ENCODE data around the gene FCMR.

Gene FCMR

DNA sequence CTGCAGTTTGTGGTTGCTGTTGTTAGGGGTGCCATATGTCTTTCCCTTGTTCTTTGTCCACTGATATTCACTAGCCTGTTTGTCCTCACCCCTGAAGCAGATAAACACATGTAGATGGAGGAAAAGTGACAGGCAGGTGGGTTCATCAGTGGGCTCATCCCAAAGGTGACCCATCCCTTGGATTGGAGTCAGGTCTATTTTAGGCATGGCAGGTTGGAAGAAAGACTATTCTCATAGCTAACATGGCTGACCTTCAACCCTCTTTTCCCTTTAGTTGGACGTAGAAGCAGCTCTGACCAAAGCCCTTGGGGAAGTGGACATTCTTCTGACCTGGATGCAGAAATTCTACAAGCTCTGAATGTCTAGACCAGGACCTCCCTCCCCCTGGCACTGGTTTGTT lies 19.0 kb downstream of the FCMR start:
- Histone ChIP-seq H3K27ac (ENCODE audit: low read depth, low read length) (no peak overlapping the region), H3K79me2 (ENCODE audit: control insufficient read depth, low read length) (no peaks in the 10 kb centered on the region), H3K4me2 (ENCODE audit: low read length) (no peak overlapping the region), H3K36me3 (ENCODE audit: control insufficient read depth, low read length) (no peaks in the 10 kb centered on the region), H3K27me3 (ENCODE audit: control insufficient read depth, low read length) (peaks cover 21% of the 10 kb centered on the region), H4K20me1 (ENCODE audit: control insufficient read depth, insufficient read depth, low read depth, low read length) (no peaks in the 10 kb centered on the region), H3F3A (ENCODE audit: control insufficient read depth, insufficient read depth) (no peaks in the 10 kb centered on the region), H3K4me3 (ENCODE audit: low read length) (no peak overlapping the region), H3K9me3 (ENCODE audit: control insufficient read depth, insufficient read depth, low read length) (no peaks in the 10 kb centered on the region), H3K9me2 (replicated peaks; ENCODE audit: control insufficient read depth, low read length) (no peaks in the 10 kb centered on the region), H3K4me1 (ENCODE audit: control insufficient read depth, low read length) (peaks cover 2% of the 10 kb centered on the region; the same call in 1 of the 2 replicates)
- TF ChIP-seq EZH2phosphoT487 (IDR thresholded peaks at IDR 0.05; ENCODE audit: borderline replicate concordance, low read length), result no peak
- no peak for TF ChIP-seq CTCF (IDR thresholded peaks at IDR 0.05; ENCODE audit: low read depth, low read length, poor library complexity, severe bottlenecking)

DNA sequence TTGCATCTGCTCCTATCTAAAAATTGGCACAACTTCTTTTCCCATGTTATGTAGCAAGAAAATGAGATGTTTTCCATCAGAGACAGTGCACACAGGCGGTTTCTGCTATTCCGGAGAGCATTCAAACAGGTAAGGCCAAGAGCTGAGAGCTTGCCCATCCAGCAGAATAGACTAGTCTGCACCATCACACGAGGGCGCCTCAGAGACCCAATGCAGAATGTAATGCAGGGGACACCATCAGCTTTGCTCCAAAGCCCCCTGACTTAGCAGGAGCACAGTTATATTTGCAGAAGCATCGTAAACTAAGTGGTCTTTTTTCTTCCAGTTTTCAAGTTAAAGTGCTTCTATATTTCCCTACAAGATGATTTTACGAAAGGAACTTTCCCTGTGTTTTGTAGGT lies 19.8 kb downstream of the FCMR start:
- Histone ChIP-seq H3K27me3 (ENCODE audit: control insufficient read depth, low read length) (peaks cover 21% of the 10 kb centered on the region), H3K4me3 (ENCODE audit: low read length) (no peak overlapping the region), H3K27ac (ENCODE audit: low read depth, low read length) (no peak overlapping the region), H3K9me3 (ENCODE audit: control insufficient read depth, insufficient read depth, low read length) (no peaks in the 10 kb centered on the region), H3K4me1 (ENCODE audit: control insufficient read depth, low read length) (peaks cover 2% of the 10 kb centered on the region; the same call in 1 of the 2 replicates), H3K9me2 (replicated peaks; ENCODE audit: control insufficient read depth, low read length) (no peaks in the 10 kb centered on the region), H3F3A (ENCODE audit: control insufficient read depth, insufficient read depth) (no peaks in the 10 kb centered on the region), H3K36me3 (ENCODE audit: control insufficient read depth, low read length) (no peaks in the 10 kb centered on the region), H3K4me2 (ENCODE audit: low read length) (no peak overlapping the region), H4K20me1 (ENCODE audit: control insufficient read depth, insufficient read depth, low read depth, low read length) (no peaks in the 10 kb centered on the region), H3K79me2 (ENCODE audit: control insufficient read depth, low read length) (no peaks in the 10 kb centered on the region)
- TF ChIP-seq CTCF (IDR thresholded peaks at IDR 0.05; ENCODE audit: low read depth, low read length, poor library complexity, severe bottlenecking), result no peak
- TF ChIP-seq EZH2phosphoT487 (IDR thresholded peaks at IDR 0.05; ENCODE audit: borderline replicate concordance, low read length), result no peak

- no peak overlapping the region for H3K4me3 ChIP-seq (ENCODE audit: low read length)
- H3K36me3 ChIP-seq (ENCODE audit: control insufficient read depth, low read length), result no peaks in the 10 kb centered on the region
- H3K27ac ChIP-seq (ENCODE audit: low read depth, low read length), result no peak overlapping the region
- no peak overlapping the region for H3K4me2 ChIP-seq (ENCODE audit: low read length)
- no peaks in the 10 kb centered on the region for H4K20me1 ChIP-seq (ENCODE audit: control insufficient read depth, insufficient read depth, low read depth, low read length)
- H3K4me1 ChIP-seq (ENCODE audit: control insufficient read depth, low read length), result no peaks in the 10 kb centered on the region; the same call in 1 of the 2 replicates
- no peaks in the 10 kb centered on the region for H3K9me3 ChIP-seq (ENCODE audit: control insufficient read depth, insufficient read depth, low read length)
- no peaks in the 10 kb centered on the region for H3K9me2 ChIP-seq (replicated peaks; ENCODE audit: control insufficient read depth, low read length)
- H3F3A ChIP-seq (ENCODE audit: control insufficient read depth, insufficient read depth), result no peaks in the 10 kb centered on the region
- peaks cover 23% of the 10 kb centered on the region; the same call in 1 of the 2 replicates for H3K27me3 ChIP-seq (ENCODE audit: control insufficient read depth, low read length)
- H3K79me2 ChIP-seq (ENCODE audit: control insufficient read depth, low read length), result no peaks in the 10 kb centered on the region
- no peak for TF ChIP-seq CTCF (IDR thresholded peaks at IDR 0.05; ENCODE audit: low read depth, low read length, poor library complexity, severe bottlenecking)
Observed at GRCh38 chr1:206900149-206900548, 21.6 kb downstream of the FCMR start.

- Histone ChIP-seq H3K9me2 (replicated peaks; ENCODE audit: control insufficient read depth, low read length) (no peaks in the 10 kb centered on the region), H3K27ac (ENCODE audit: low read depth, low read length) (no peak overlapping the region), H3K4me3 (ENCODE audit: low read length) (no peak overlapping the region), H3K9me3 (ENCODE audit: control insufficient read depth, insufficient read depth, low read length) (no peaks in the 10 kb centered on the region), H3K36me3 (ENCODE audit: control insufficient read depth, low read length) (no peaks in the 10 kb centered on the region), H3F3A (ENCODE audit: control insufficient read depth, insufficient read depth) (no peaks in the 10 kb centered on the region), H3K27me3 (ENCODE audit: control insufficient read depth, low read length) (peaks cover 20% of the 10 kb centered on the region; the same call in 1 of the 2 replicates), H3K4me2 (ENCODE audit: low read length) (no peak overlapping the region), H3K4me1 (ENCODE audit: control insufficient read depth, low read length) (no peaks in the 10 kb centered on the region), H3K79me2 (ENCODE audit: control insufficient read depth, low read length) (no peaks in the 10 kb centered on the region), H4K20me1 (ENCODE audit: control insufficient read depth, insufficient read depth, low read depth, low read length) (no peaks in the 10 kb centered on the region)
- TF ChIP-seq CTCF (IDR thresholded peaks at IDR 0.05; ENCODE audit: low read depth, low read length, poor library complexity, severe bottlenecking) (no peak), EZH2phosphoT487 (IDR thresholded peaks at IDR 0.05; ENCODE audit: borderline replicate concordance, low read length) (no peak)
Observed at GRCh38 chr1:206899717-206900116, 22.0 kb downstream of the FCMR start.

Measured in DOHH2 (cell line).